Keratinocyte (primary cell): Measurements from ENCODE around the gene OARD1. TPM values are rescaled to one million over a fixed set of nuclear protein-coding genes. Genes with fewer than 3 reads are reported as not detected.

ENCODE experiments used
- DNase-seq: peaks from one replicate; pipeline ENCODE4 v3.0.0-alpha.2; 2011; ENCODE audit warnings: low read depth, missing footprints, low spot score
- FAIRE-seq: peaks from 2 replicates; lab custom pipeline; 2011; peaks lifted over from hg19 to GRCh38; lab: Jason Lieb, UNC
- H2AFZ ChIP-seq: 2 replicates; pipeline ENCODE4 v1.6.0; 2012; ENCODE audit warnings: low read length, control low read depth, inconsistent platforms; ENCODE audit not compliant: control insufficient read depth
- H3K27ac ChIP-seq: 2 replicates; pipeline ENCODE4 v1.5.1; 2011; ENCODE audit warnings: low read length; ENCODE audit not compliant: control insufficient read depth, insufficient read depth
- H3K27me3 ChIP-seq: 3 replicates; pipeline ENCODE4 v1.6.0; 2011; ENCODE audit warnings: low read length; ENCODE audit not compliant: control insufficient read depth, insufficient read depth; ENCODE audit errors: extremely low read depth
- H3K36me3 ChIP-seq, 2 experiments: 2 replicates in 1 of 2; 3 replicates in 1 of 2; pipeline ENCODE4 v1.5.1; 2011; ENCODE audit warnings: low read length in 2 of 2, mild to moderate bottlenecking in 1 of 2; ENCODE audit not compliant: control insufficient read depth in 2 of 2, insufficient read depth in 2 of 2; ENCODE audit errors: extremely low read depth in 1 of 2
- H3K4me1 ChIP-seq: 3 replicates; pipeline ENCODE4 v1.5.1; 2011; ENCODE audit warnings: low read length; ENCODE audit not compliant: control insufficient read depth, insufficient read depth; ENCODE audit errors: extremely low read depth
- H3K4me2 ChIP-seq: 3 replicates; pipeline ENCODE4 v1.6.0; 2011; ENCODE audit warnings: low read depth, low read length; ENCODE audit not compliant: control insufficient read depth, insufficient read depth; ENCODE audit errors: extremely low read depth
- H3K4me3 ChIP-seq, 3 experiments: fragments of 200-600 bp in 1 of 3; sonication (generic) in 1 of 3; 2 replicates in 2 of 3; 3 replicates in 1 of 3; pipeline ENCODE4 v1.5.1; 2011 to 2016; ENCODE audit warnings: low read length in 3 of 3, mild to moderate bottlenecking in 3 of 3, control low read depth in 2 of 3, inconsistent platforms in 1 of 3, low read depth in 1 of 3, mixed read lengths in 1 of 3, mixed run types in 1 of 3, moderate library complexity in 1 of 3; ENCODE audit not compliant: control insufficient read depth in 2 of 3, insufficient read depth in 2 of 3; ENCODE audit errors: extremely low read depth in 1 of 3
- H3K79me2 ChIP-seq: 2 replicates; pipeline ENCODE4 v1.6.0; 2012; ENCODE audit warnings: low read length; ENCODE audit not compliant: control insufficient read depth, insufficient read depth
- H3K9ac ChIP-seq: 3 replicates; pipeline ENCODE4 v1.6.0; 2011; ENCODE audit warnings: low read length; ENCODE audit not compliant: control insufficient read depth, insufficient read depth; ENCODE audit errors: extremely low read depth
- H3K9me1 ChIP-seq: 3 replicates; pipeline ENCODE4 v1.6.0; 2011; ENCODE audit warnings: low read length; ENCODE audit not compliant: control insufficient read depth, insufficient read depth; ENCODE audit errors: extremely low read depth
- H3K9me3 ChIP-seq: 2 replicates; pipeline ENCODE4 v1.5.1; 2012; ENCODE audit warnings: low read depth, low read length; ENCODE audit not compliant: control insufficient read depth
- H4K20me1 ChIP-seq: 3 replicates; pipeline ENCODE4 v1.6.0; 2011; ENCODE audit warnings: low read length; ENCODE audit not compliant: control insufficient read depth, insufficient read depth; ENCODE audit errors: extremely low read depth
- CTCF ChIP-seq, 3 experiments: IDR thresholded peaks in 1 of 3; conservative IDR thresholded peaks in 1 of 3; optimal IDR thresholded peaks in 1 of 3; 2 replicates in 2 of 3; 3 replicates in 1 of 3; pipeline versions ENCODE3 to v1.5.1; 2011; ENCODE audit warnings: low read length in 3 of 3, mild to moderate bottlenecking in 3 of 3, moderate library complexity in 2 of 3, control low read depth in 1 of 3, inconsistent platforms in 1 of 3; ENCODE audit not compliant: insufficient read depth in 2 of 3; ENCODE audit errors: extremely low read depth in 1 of 3
- EZH2 ChIP-seq: IDR thresholded peaks from one replicate; pipeline ENCODE4 v1.6.1; 2012; ENCODE audit warnings: inconsistent platforms, mild to moderate bottlenecking, low read length, moderate library complexity
- dilution Hi-C: fragments of 300-500 bp; cut with MboI; formaldehyde crosslinking; loops from one replicate; pipeline ENCODE4 v1.7.0; 2020; ENCODE audit warnings: low sequenced_read_pairs; ENCODE audit not compliant: extremely low pct_ligation_motif_present
- polyA plus RNA-seq, 5 experiments: library from polyadenylated mRNA; depleted of rRNA in 3 of 5; stranded (reverse) in 3 of 5; stranded (forward) in 1 of 5; unstranded in 1 of 5; fragments of >200 nt; gene quantifications; 1 replicate in 1 of 5; 2 replicates in 3 of 5; 3 replicates in 1 of 5; pipeline versions ENCODE4 v1.2.1 to v1.2.3, GENCODE V29; 2011 to 2012; ENCODE audit warnings: missing spikeins in 2 of 5, low read depth in 1 of 5, low replicate concordance in 1 of 5

The OARD1 gene
- polyA plus RNA-seq, 1 donor (not counting 4 experiments of a cell fraction or from before 2014, with no cell fraction given): 20.3 TPM

GRCh38 chr6:41025966-41026530 lies 46.1 kb downstream of the OARD1 start:
- no peak for FAIRE-seq
- H3K27me3 ChIP-seq: no peaks in the 10 kb centered on the region
- dilution Hi-C loops: no loop called here

GRCh38 chr6:41023114-41023513 lies 49.0 kb downstream of the OARD1 start:
- Histone ChIP-seq H4K20me1 (no peaks in the 10 kb centered on the region), H3K27me3 (no peaks in the 10 kb centered on the region), H3K9me3 (peaks cover 2% of the 10 kb centered on the region), H2AFZ (no peak overlapping the region), H3K27ac (no peak overlapping the region), H3K9me1 (no peaks in the 10 kb centered on the region), H3K9ac (no peak overlapping the region), H3K4me1 (peaks cover 39% of the 10 kb centered on the region), H3K36me3 (no peaks in the 10 kb centered on the region), H3K4me3 (no peak overlapping the region), H3K4me2 (no peak overlapping the region), H3K79me2 (no peaks in the 10 kb centered on the region)
- dilution Hi-C loops: no loop called here
- no peak for FAIRE-seq
- TF ChIP-seq CTCF (optimal IDR thresholded peaks at IDR 0.05 in 1 of 3, IDR thresholded peaks at IDR 0.05 in 1 of 3, conservative IDR thresholded peaks at IDR 0.05 in 1 of 3; ENCODE audit: extremely low read depth in 1 of 3, insufficient read depth in 2 of 3, low read length in 3 of 3) (no peak), EZH2 (no peak)
- no peak for DNase-seq

More at GRCh38 chr6:41025966-41026530, 46.1 kb downstream of the OARD1 start:
- H3K9me1 ChIP-seq: no peaks in the 10 kb centered on the region
- no peak overlapping the region for H3K4me2 ChIP-seq
- H3K9ac ChIP-seq: no peak overlapping the region
- H3K4me1 ChIP-seq: peaks cover 48% of the 10 kb centered on the region
- no peaks in the 10 kb centered on the region for H3K36me3 ChIP-seq
- H3K9me3 ChIP-seq: no peaks in the 10 kb centered on the region
- H4K20me1 ChIP-seq: no peaks in the 10 kb centered on the region
- no peak overlapping the region for H2AFZ ChIP-seq
- no peaks in the 10 kb centered on the region for H3K79me2 ChIP-seq
- DNase-seq: no peak
- H3K27ac ChIP-seq: no peak overlapping the region
- H3K4me3 ChIP-seq: no peak overlapping the region
- TF ChIP-seq EZH2 (no peak), CTCF (optimal IDR thresholded peaks at IDR 0.05 in 1 of 3, IDR thresholded peaks at IDR 0.05 in 1 of 3, conservative IDR thresholded peaks at IDR 0.05 in 1 of 3; ENCODE audit: extremely low read depth in 1 of 3, insufficient read depth in 2 of 3, low read length in 3 of 3) (no peak)
